ENCODE measurements around the gene SLC66A3. TPM values are rescaled to one million over a fixed set of nuclear protein-coding genes. Genes with fewer than 3 reads are reported as not detected.
A peak's percentile ranks its signal among the peaks of the same experiment; 100 is the strongest.

Gene SLC66A3
- 29.4 and 38.9 TPM in 2 replicates for total RNA-seq (2012; rRNA removed)

- peak within 1 kb of the TSS; percentile 92 for H3K4me3 ChIP-seq (ENCODE audit: low read length)
- H3K4me2 ChIP-seq (ENCODE audit: low read length): peak within 1 kb of the TSS; percentile 100
- H3K36me3 ChIP-seq (ENCODE audit: insufficient read depth, low read length): no peaks in the 10 kb centered on the region
- peaks cover 11% of the 10 kb centered on the region for H3K27me3 ChIP-seq (ENCODE audit: control insufficient read depth, insufficient read depth, low read length)
- H3K9ac ChIP-seq (ENCODE audit: low read depth, low read length): peak within 1 kb of the TSS; percentile 92
- no peaks in the 10 kb centered on the region for H3K9me3 ChIP-seq (replicated peaks; ENCODE audit: low read length)
- H3K4me1 ChIP-seq (ENCODE audit: control insufficient read depth, insufficient read depth, low read length): peaks cover 12% of the 10 kb centered on the region
Measured at GRCh38 chr2:11155381-11156035, at the start of gene SLC66A3. Gene SLC66A3 (plus strand): TSS chr2:11155467. CDS start chr2:11155547, 80 bp downstream.

- Histone ChIP-seq H3K4me2 (ENCODE audit: low read length) (no peak overlapping the region), H3K4me1 (ENCODE audit: control insufficient read depth, insufficient read depth, low read length) (no peaks in the 10 kb centered on the region), H3K36me3 (ENCODE audit: insufficient read depth, low read length) (no peaks in the 10 kb centered on the region), H3K9me3 (replicated peaks; ENCODE audit: low read length) (no peaks in the 10 kb centered on the region), H3K9ac (ENCODE audit: low read depth, low read length) (no peak overlapping the region), H3K4me3 (ENCODE audit: low read length) (no peak overlapping the region), H3K27me3 (ENCODE audit: control insufficient read depth, insufficient read depth, low read length) (peaks cover 22% of the 10 kb centered on the region)
Measured at GRCh38 chr2:11109002-11109401, 46.3 kb upstream of the SLC66A3 start.

- peaks cover 30% of the 10 kb centered on the region for H3K27me3 ChIP-seq (ENCODE audit: control insufficient read depth, insufficient read depth, low read length)
- no peaks in the 10 kb centered on the region for H3K36me3 ChIP-seq (ENCODE audit: insufficient read depth, low read length)
- H3K9ac ChIP-seq (ENCODE audit: low read depth, low read length): no peak overlapping the region
- no peaks in the 10 kb centered on the region for H3K9me3 ChIP-seq (replicated peaks; ENCODE audit: low read length)
- H3K4me1 ChIP-seq (ENCODE audit: control insufficient read depth, insufficient read depth, low read length): no peaks in the 10 kb centered on the region
- H3K4me3 ChIP-seq (ENCODE audit: low read length): no peak overlapping the region
- H3K4me2 ChIP-seq (ENCODE audit: low read length): no peak overlapping the region
Measured at GRCh38 chr2:11112870-11113428, 42.3 kb upstream of the SLC66A3 start.

GRCh38 chr2:11117776-11118175, 37.5 kb upstream of the SLC66A3 start:
- H3K4me2 ChIP-seq (ENCODE audit: low read length): no peak overlapping the region
- no peak overlapping the region for H3K4me3 ChIP-seq (ENCODE audit: low read length)
- H3K4me1 ChIP-seq (ENCODE audit: control insufficient read depth, insufficient read depth, low read length): no peaks in the 10 kb centered on the region
- no peaks in the 10 kb centered on the region for H3K9me3 ChIP-seq (replicated peaks; ENCODE audit: low read length)
- H3K36me3 ChIP-seq (ENCODE audit: insufficient read depth, low read length): no peaks in the 10 kb centered on the region
- H3K27me3 ChIP-seq (ENCODE audit: control insufficient read depth, insufficient read depth, low read length): peaks cover 42% of the 10 kb centered on the region
- H3K9ac ChIP-seq (ENCODE audit: low read depth, low read length): no peak overlapping the region

- no peaks in the 10 kb centered on the region for H3K4me1 ChIP-seq (ENCODE audit: control insufficient read depth, insufficient read depth, low read length)
- H3K27me3 ChIP-seq (ENCODE audit: control insufficient read depth, insufficient read depth, low read length): peaks cover 47% of the 10 kb centered on the region
- no peak overlapping the region for H3K9ac ChIP-seq (ENCODE audit: low read depth, low read length)
- no peak overlapping the region for H3K4me2 ChIP-seq (ENCODE audit: low read length)
- H3K9me3 ChIP-seq (replicated peaks; ENCODE audit: low read length): no peaks in the 10 kb centered on the region
- no peak overlapping the region for H3K4me3 ChIP-seq (ENCODE audit: low read length)
- no peaks in the 10 kb centered on the region for H3K36me3 ChIP-seq (ENCODE audit: insufficient read depth, low read length)
Measured at GRCh38 chr2:11118761-11119160, 36.5 kb upstream of the SLC66A3 start.

GRCh38 chr2:11121099-11121822, 34.0 kb upstream of the SLC66A3 start:
- Histone ChIP-seq H3K27me3 (ENCODE audit: control insufficient read depth, insufficient read depth, low read length) (peaks cover 53% of the 10 kb centered on the region), H3K4me2 (ENCODE audit: low read length) (no peak overlapping the region), H3K9me3 (replicated peaks; ENCODE audit: low read length) (no peaks in the 10 kb centered on the region), H3K36me3 (ENCODE audit: insufficient read depth, low read length) (no peaks in the 10 kb centered on the region), H3K4me1 (ENCODE audit: control insufficient read depth, insufficient read depth, low read length) (no peaks in the 10 kb centered on the region), H3K9ac (ENCODE audit: low read depth, low read length) (no peak overlapping the region), H3K4me3 (ENCODE audit: low read length) (no peak overlapping the region)

- H3K27me3 ChIP-seq (ENCODE audit: control insufficient read depth, insufficient read depth, low read length): peaks cover 51% of the 10 kb centered on the region
- no peak overlapping the region for H3K9ac ChIP-seq (ENCODE audit: low read depth, low read length)
- H3K36me3 ChIP-seq (ENCODE audit: insufficient read depth, low read length): no peaks in the 10 kb centered on the region
- no peak overlapping the region for H3K4me2 ChIP-seq (ENCODE audit: low read length)
- H3K9me3 ChIP-seq (replicated peaks; ENCODE audit: low read length): no peaks in the 10 kb centered on the region
- no peak overlapping the region for H3K4me3 ChIP-seq (ENCODE audit: low read length)
- H3K4me1 ChIP-seq (ENCODE audit: control insufficient read depth, insufficient read depth, low read length): no peaks in the 10 kb centered on the region
Measured at GRCh38 chr2:11121823-11122155, 33.5 kb upstream of the SLC66A3 start.

- no peaks in the 10 kb centered on the region for H3K4me1 ChIP-seq (ENCODE audit: control insufficient read depth, insufficient read depth, low read length)
- H3K36me3 ChIP-seq (ENCODE audit: insufficient read depth, low read length): no peaks in the 10 kb centered on the region
- H3K9me3 ChIP-seq (replicated peaks; ENCODE audit: low read length): no peaks in the 10 kb centered on the region
- H3K4me3 ChIP-seq (ENCODE audit: low read length): no peak overlapping the region
- H3K9ac ChIP-seq (ENCODE audit: low read depth, low read length): no peak overlapping the region
- peaks cover 46% of the 10 kb centered on the region for H3K27me3 ChIP-seq (ENCODE audit: control insufficient read depth, insufficient read depth, low read length)
- H3K4me2 ChIP-seq (ENCODE audit: low read length): no peak overlapping the region
Measured at GRCh38 chr2:11122380-11122779, 32.9 kb upstream of the SLC66A3 start.

- no peak overlapping the region for H3K4me2 ChIP-seq (ENCODE audit: low read length)
- H3K36me3 ChIP-seq (ENCODE audit: insufficient read depth, low read length): no peaks in the 10 kb centered on the region
- no peak overlapping the region for H3K4me3 ChIP-seq (ENCODE audit: low read length)
- no peaks in the 10 kb centered on the region for H3K9me3 ChIP-seq (replicated peaks; ENCODE audit: low read length)
- no peaks in the 10 kb centered on the region for H3K4me1 ChIP-seq (ENCODE audit: control insufficient read depth, insufficient read depth, low read length)
- no peak overlapping the region for H3K9ac ChIP-seq (ENCODE audit: low read depth, low read length)
- H3K27me3 ChIP-seq (ENCODE audit: control insufficient read depth, insufficient read depth, low read length): peaks cover 41% of the 10 kb centered on the region
Measured at GRCh38 chr2:11123001-11123809, 32.1 kb upstream of the SLC66A3 start.

- no peak overlapping the region for H3K4me2 ChIP-seq (ENCODE audit: low read length)
- H3K9me3 ChIP-seq (replicated peaks; ENCODE audit: low read length): no peaks in the 10 kb centered on the region
- no peaks in the 10 kb centered on the region for H3K36me3 ChIP-seq (ENCODE audit: insufficient read depth, low read length)
- no peak overlapping the region for H3K9ac ChIP-seq (ENCODE audit: low read depth, low read length)
- H3K4me1 ChIP-seq (ENCODE audit: control insufficient read depth, insufficient read depth, low read length): peaks cover 7% of the 10 kb centered on the region
- H3K4me3 ChIP-seq (ENCODE audit: low read length): no peak overlapping the region
- H3K27me3 ChIP-seq (ENCODE audit: control insufficient read depth, insufficient read depth, low read length): peaks cover 41% of the 10 kb centered on the region
Measured at GRCh38 chr2:11123856-11124759, 31.2 kb upstream of the SLC66A3 start.

GRCh38 chr2:11124760-11125068, 30.6 kb upstream of the SLC66A3 start:
- Histone ChIP-seq H3K36me3 (ENCODE audit: insufficient read depth, low read length) (no peaks in the 10 kb centered on the region), H3K9ac (ENCODE audit: low read depth, low read length) (no peak overlapping the region), H3K4me2 (ENCODE audit: low read length) (no peak overlapping the region), H3K27me3 (ENCODE audit: control insufficient read depth, insufficient read depth, low read length) (peaks cover 41% of the 10 kb centered on the region), H3K9me3 (replicated peaks; ENCODE audit: low read length) (no peaks in the 10 kb centered on the region), H3K4me3 (ENCODE audit: low read length) (no peak overlapping the region), H3K4me1 (ENCODE audit: control insufficient read depth, insufficient read depth, low read length) (peaks cover 7% of the 10 kb centered on the region)
